ENCODE results near the gene SOCS3.

Gene SOCS3

DNA sequence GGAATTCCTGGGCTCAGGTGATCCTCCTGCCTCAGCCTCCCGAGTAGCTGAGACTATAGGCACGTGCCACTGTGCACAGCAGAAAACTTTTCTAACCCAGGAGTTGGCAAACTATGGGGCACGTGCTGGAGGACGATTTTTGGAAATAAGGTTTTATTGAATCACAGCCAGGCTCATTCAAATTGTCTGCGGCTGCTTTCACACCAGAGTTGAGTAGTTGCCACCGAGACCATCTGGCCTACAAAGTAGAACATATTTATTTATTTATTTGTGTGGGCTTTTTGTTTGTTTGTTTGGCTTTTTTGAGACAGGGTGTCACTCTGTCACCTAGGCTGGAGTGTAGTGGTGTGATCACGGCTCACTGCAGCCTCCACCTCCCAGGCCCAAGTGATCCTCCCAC lies 11.2 kb upstream of the SOCS3 start:
- Histone ChIP-seq H3K27ac (ENCODE audit: low read depth, low read length) (no peak overlapping the region), H3K36me3 (ENCODE audit: control insufficient read depth in 5 of 5, insufficient read depth in 5 of 5, low read length in 5 of 5) (no peaks in the 10 kb centered on the region), H3K9ac (ENCODE audit: low read length in 5 of 5) (no peak overlapping the region), H3K9me3 (ENCODE audit: control insufficient read depth in 5 of 5, low read length in 5 of 5) (no peaks in the 10 kb centered on the region), H3K4me3 (ENCODE audit: low read depth in 1 of 5, low read length in 5 of 5) (no peak overlapping the region), H3K27me3 (ENCODE audit: control insufficient read depth in 5 of 5, insufficient read depth in 4 of 5, low read length in 5 of 5) (peaks cover 0 to 2% (median 2%) of the 10 kb centered on the region in 5 donors), H3K4me1 (ENCODE audit: control insufficient read depth in 5 of 5, insufficient read depth in 5 of 5, low read length in 5 of 5) (peaks cover 4 to 34% (median 11%) of the 10 kb centered on the region in 5 donors)

DNA sequence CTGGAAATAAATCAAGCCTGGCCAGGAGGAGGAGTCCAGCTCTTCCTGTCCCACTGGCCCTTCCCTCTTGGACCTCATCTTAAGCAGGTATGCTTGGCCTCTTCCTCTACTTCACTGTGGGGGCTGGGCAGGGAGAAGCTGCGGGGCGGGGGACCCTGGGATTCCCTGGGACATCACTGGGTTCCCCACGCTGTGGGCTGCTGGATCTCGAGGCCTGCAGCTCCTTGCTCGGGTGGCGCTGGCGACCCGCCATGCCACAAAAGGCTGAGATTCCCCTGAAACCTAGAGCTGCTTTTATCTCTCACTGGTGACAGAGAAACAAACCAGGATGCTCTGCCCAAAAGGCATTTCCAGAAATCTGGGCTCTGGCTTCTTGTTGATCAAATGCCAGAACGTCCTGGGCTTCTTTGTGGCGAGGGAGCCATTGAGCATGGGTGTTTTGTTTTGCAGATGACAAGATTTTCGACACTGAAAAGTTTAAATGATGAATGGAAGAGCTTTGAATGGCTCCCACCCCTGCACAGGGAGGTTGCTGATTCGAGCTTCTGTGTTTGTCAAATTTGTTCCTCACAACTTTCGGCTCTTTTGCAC lies 10.0 kb upstream of the SOCS3 start:
- Histone ChIP-seq H3K4me3 (ENCODE audit: low read depth in 1 of 5, low read length in 5 of 5) (no peak overlapping the region), H3K9ac (ENCODE audit: low read length in 5 of 5) (no peak overlapping the region), H3K27ac (ENCODE audit: low read depth, low read length) (no peak overlapping the region), H3K27me3 (ENCODE audit: control insufficient read depth in 5 of 5, insufficient read depth in 4 of 5, low read length in 5 of 5) (peaks cover 0 to 8% (median 2%) of the 10 kb centered on the region in 5 donors), H3K36me3 (ENCODE audit: control insufficient read depth in 5 of 5, insufficient read depth in 5 of 5, low read length in 5 of 5) (no peaks in the 10 kb centered on the region), H3K4me1 (ENCODE audit: control insufficient read depth in 5 of 5, insufficient read depth in 5 of 5, low read length in 5 of 5) (peaks cover 0 to 31% (median under 1%) of the 10 kb centered on the region in 5 donors), H3K9me3 (ENCODE audit: control insufficient read depth in 5 of 5, low read length in 5 of 5) (no peaks in the 10 kb centered on the region)

DNA sequence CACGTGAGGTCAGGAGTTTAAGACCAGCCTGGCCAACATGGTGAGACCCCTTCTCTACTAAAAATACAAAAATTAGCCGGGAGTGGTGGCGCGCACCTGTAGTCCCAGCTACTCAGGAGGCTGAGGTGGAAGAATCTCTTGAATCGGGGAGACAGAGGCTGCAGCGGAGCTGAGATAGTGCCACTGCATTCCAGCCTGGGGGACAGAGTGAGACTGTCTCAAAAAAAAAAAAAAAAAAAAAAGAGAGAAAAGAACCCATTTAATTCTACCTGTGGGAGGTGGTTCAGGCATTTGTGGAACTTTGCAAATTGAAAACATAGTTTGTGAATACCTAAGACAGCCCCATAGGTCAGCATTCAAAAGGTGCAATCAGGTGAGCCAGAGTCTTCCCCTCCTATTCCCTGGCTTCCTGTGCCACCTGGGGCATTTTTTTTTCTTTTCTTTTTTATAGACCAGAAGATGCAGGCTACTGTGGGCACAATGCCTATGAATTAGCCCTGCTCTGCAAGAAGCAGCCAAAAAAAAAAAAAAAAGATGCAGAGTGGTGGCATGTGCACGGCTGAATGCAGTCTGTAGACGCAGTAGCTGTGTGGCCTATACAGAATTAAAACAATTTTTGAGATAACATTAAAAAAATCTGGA lies 9.1 kb upstream of the SOCS3 start:
- Histone ChIP-seq H3K36me3 (ENCODE audit: control insufficient read depth in 5 of 5, insufficient read depth in 5 of 5, low read length in 5 of 5) (no peaks in the 10 kb centered on the region), H3K27ac (ENCODE audit: low read depth, low read length) (no peak overlapping the region), H3K4me1 (ENCODE audit: control insufficient read depth in 5 of 5, insufficient read depth in 5 of 5, low read length in 5 of 5) (peaks cover 0 to 21% (median 0%) of the 10 kb centered on the region in 5 donors), H3K9ac (ENCODE audit: low read length in 5 of 5) (no peak overlapping the region), H3K27me3 (ENCODE audit: control insufficient read depth in 5 of 5, insufficient read depth in 4 of 5, low read length in 5 of 5) (peaks cover 0 to 8% (median 2%) of the 10 kb centered on the region in 5 donors), H3K9me3 (ENCODE audit: control insufficient read depth in 5 of 5, low read length in 5 of 5) (no peaks in the 10 kb centered on the region), H3K4me3 (ENCODE audit: low read depth in 1 of 5, low read length in 5 of 5) (no peak overlapping the region)

DNA sequence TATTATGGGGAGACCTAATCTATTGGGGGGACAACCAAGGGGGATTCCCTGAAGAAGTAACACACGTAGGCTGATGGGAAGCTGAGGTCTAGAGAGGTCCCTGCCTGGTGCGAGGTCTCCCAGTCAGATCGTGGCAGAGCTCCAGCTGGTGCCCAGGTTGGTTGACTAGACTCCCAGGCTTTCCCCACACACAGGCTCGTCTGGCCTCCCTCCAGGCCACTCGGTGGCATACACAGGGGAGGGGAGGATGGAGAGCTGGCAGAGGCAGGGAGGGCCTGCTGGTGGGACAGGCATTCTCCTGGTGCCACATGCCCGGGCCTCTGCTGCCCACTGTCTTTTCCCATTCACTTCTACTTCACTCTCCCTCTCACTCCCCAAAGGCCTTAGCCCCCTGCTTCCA lies 8.5 kb upstream of the SOCS3 start:
- no peak overlapping the region for H3K27ac ChIP-seq (ENCODE audit: low read depth, low read length)

DNA sequence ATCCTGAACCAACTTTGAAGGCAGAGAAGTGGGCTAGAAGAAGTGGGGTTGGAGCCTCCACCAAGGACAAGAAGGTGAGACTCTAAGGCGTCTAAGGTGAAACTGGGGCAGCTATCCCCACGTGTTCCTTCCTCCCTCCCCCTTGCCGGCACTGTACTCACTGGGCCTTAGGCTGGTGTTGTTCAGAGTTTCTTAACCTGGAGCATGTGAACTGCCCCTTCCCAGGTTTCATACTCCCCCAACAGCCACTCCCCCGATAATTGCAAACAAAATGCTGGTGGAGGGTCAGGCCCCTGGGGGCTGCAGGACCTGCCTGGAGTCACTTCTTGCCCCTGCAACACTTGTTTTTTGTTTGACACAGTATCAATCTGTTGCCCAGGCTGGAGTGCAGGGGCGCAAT lies 7.3 kb upstream of the SOCS3 start:
- no peaks in the 10 kb centered on the region for H3K36me3 ChIP-seq (ENCODE audit: control insufficient read depth in 5 of 5, insufficient read depth in 5 of 5, low read length in 5 of 5)
- peaks cover 0 to 8% (median 2%) of the 10 kb centered on the region in 5 donors for H3K27me3 ChIP-seq (ENCODE audit: control insufficient read depth in 5 of 5, insufficient read depth in 4 of 5, low read length in 5 of 5)
- no peak overlapping the region for H3K27ac ChIP-seq (ENCODE audit: low read depth, low read length)

More for the DNA sequence above, 8.5 kb upstream of the SOCS3 start:
- Histone ChIP-seq H3K9ac (ENCODE audit: low read length in 5 of 5) (no peak overlapping the region), H3K4me1 (ENCODE audit: control insufficient read depth in 5 of 5, insufficient read depth in 5 of 5, low read length in 5 of 5) (peaks cover 0 to 21% (median 0%) of the 10 kb centered on the region in 5 donors), H3K36me3 (ENCODE audit: control insufficient read depth in 5 of 5, insufficient read depth in 5 of 5, low read length in 5 of 5) (no peaks in the 10 kb centered on the region), H3K27me3 (ENCODE audit: control insufficient read depth in 5 of 5, insufficient read depth in 4 of 5, low read length in 5 of 5) (peaks cover 0 to 8% (median 2%) of the 10 kb centered on the region in 5 donors), H3K9me3 (ENCODE audit: control insufficient read depth in 5 of 5, low read length in 5 of 5) (no peaks in the 10 kb centered on the region), H3K4me3 (ENCODE audit: low read depth in 1 of 5, low read length in 5 of 5) (no peak overlapping the region)

DNA sequence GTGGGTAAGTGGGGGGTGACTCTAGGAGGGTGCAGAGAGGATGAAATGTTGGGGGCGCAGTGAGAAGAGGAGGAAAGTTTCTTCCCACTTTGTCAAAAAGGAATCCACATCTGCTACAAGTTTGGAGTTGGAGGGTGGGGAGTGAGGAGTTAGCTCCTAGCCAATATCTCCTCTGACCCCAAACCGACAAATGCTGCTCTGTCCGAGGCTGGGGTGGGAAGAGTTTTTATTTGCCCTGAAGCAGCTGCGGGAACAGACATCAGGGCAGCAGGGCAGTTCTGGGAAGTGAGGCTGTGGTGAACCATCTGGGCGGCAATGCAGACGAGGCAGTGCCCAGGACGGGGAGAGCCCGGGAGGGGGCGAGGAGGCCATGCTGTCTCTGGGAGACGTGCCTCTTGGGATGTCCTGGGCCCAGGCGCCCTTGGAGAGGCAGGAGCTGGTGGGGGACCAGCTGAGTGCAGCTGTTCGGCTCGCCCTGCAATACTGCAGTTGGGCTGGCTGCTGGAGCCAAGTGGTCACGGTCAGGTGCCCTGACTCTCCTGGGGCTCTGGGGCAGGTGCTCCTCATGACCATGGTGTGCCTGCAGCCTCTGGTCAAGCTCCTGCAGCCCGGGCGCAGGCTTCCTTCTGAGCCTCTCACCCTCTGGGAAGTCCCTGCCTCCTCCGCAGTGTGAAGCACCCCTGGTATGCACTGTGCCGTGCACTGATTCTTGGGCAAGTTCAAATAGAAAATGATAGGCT lies 6.4 kb upstream of the SOCS3 start:
- H3K27ac ChIP-seq (ENCODE audit: low read depth, low read length): no peak overlapping the region
- H3K9me3 ChIP-seq (ENCODE audit: control insufficient read depth in 5 of 5, low read length in 5 of 5): no peaks in the 10 kb centered on the region
- H3K36me3 ChIP-seq (ENCODE audit: control insufficient read depth in 5 of 5, insufficient read depth in 5 of 5, low read length in 5 of 5): no peaks in the 10 kb centered on the region
- H3K4me3 ChIP-seq (ENCODE audit: low read depth in 1 of 5, low read length in 5 of 5): no peak overlapping the region
- peaks cover 0 to 17% (median 0%) of the 10 kb centered on the region in 5 donors for H3K4me1 ChIP-seq (ENCODE audit: control insufficient read depth in 5 of 5, insufficient read depth in 5 of 5, low read length in 5 of 5)
- no peak overlapping the region for H3K9ac ChIP-seq (ENCODE audit: low read length in 5 of 5)
- peaks cover 0 to 8% (median 2%) of the 10 kb centered on the region in 5 donors for H3K27me3 ChIP-seq (ENCODE audit: control insufficient read depth in 5 of 5, insufficient read depth in 4 of 5, low read length in 5 of 5)

More for the DNA sequence above, 7.3 kb upstream of the SOCS3 start:
- H3K9ac ChIP-seq (ENCODE audit: low read length in 5 of 5): no peak overlapping the region
- H3K9me3 ChIP-seq (ENCODE audit: control insufficient read depth in 5 of 5, low read length in 5 of 5): no peaks in the 10 kb centered on the region
- H3K4me3 ChIP-seq (ENCODE audit: low read depth in 1 of 5, low read length in 5 of 5): no peak overlapping the region
- H3K4me1 ChIP-seq (ENCODE audit: control insufficient read depth in 5 of 5, insufficient read depth in 5 of 5, low read length in 5 of 5): peaks cover 0 to 15% (median 0%) of the 10 kb centered on the region in 5 donors

DNA sequence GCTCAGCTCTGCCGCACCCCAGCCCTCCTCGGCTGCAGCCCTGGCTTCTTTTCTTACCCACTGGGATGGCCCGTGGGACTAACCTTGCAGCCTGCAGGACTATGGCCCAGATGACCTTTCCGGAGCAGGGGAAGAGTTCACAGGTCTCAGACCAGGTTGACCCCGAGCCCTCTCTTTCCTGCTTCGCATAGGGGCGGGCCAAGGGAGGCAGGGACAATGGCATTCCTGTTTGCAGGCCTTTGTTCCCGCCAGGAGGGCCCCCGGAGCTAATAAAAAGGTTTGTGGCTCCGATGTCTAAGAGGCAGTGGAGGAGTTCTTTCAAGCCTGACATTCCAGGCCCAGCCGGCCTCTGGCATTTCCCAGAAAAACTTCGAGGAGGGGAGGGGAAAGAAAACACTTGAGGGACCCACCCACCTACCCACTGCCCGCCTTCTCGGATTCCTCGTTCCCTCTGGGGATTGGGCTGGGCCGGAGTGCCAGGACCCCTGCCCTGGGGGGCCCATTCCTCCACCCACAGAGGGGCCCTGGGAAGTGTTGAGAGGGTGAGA lies 5.8 kb upstream of the SOCS3 start:
- Histone ChIP-seq H3K4me1 (ENCODE audit: control insufficient read depth in 5 of 5, insufficient read depth in 5 of 5, low read length in 5 of 5) (peaks cover 0 to 20% (median 3%) of the 10 kb centered on the region in 5 donors), H3K9ac (ENCODE audit: low read length in 5 of 5) (no peak overlapping the region), H3K4me3 (ENCODE audit: low read depth in 1 of 5, low read length in 5 of 5) (no peak overlapping the region), H3K9me3 (ENCODE audit: control insufficient read depth in 5 of 5, low read length in 5 of 5) (no peaks in the 10 kb centered on the region), H3K27ac (ENCODE audit: low read depth, low read length) (no peak overlapping the region), H3K36me3 (ENCODE audit: control insufficient read depth in 5 of 5, insufficient read depth in 5 of 5, low read length in 5 of 5) (no peaks in the 10 kb centered on the region), H3K27me3 (ENCODE audit: control insufficient read depth in 5 of 5, insufficient read depth in 4 of 5, low read length in 5 of 5) (peaks cover 0 to 8% (median 2%) of the 10 kb centered on the region in 5 donors)

DNA sequence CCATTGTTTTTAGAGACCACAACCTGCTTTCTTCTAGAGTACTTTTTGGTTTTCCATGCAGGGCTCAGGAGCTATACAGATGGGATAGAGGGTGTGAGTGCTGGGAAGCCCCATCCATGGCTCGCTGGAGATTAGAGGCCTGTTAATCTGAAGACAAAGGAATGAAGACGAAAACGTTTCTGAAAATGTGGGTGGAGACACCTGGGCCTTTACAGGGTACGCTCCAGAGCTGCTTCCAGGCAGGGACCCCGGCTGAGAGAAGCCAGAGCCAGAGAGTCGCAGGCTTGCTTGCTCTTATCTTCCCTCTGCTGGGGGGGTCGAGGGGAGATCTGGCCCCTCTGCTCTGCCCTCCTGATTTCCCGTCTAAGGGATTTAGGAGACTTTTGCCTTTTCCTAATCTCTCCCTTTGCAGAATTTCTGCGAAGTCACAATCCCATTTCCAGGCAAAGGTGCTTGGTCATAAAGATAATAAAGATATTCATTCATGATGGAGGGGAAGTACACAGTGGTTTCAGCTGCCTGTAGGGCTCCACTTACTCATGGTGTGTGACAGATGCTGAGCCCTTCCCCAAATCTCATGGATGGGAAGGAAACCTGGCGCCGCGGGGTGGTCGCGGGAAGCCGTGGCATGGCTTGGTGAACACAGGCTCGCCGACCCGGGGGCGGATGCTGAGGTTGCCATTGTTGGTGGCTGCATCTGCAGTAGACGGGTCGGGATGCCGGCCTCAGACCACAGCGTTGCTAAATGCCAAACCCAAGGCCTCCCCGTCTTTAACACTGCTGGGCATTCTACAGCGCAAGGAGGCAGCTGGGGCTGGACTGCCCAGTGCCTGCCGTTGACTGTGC lies 4.8 kb upstream of the SOCS3 start:
- Histone ChIP-seq H3K36me3 (ENCODE audit: control insufficient read depth in 5 of 5, insufficient read depth in 5 of 5, low read length in 5 of 5) (no peaks in the 10 kb centered on the region), H3K9me3 (ENCODE audit: control insufficient read depth in 5 of 5, low read length in 5 of 5) (no peaks in the 10 kb centered on the region), H3K4me3 (ENCODE audit: low read depth in 1 of 5, low read length in 5 of 5) (no peak overlapping the region), H3K9ac (ENCODE audit: low read length in 5 of 5) (no peak overlapping the region), H3K27me3 (ENCODE audit: control insufficient read depth in 5 of 5, insufficient read depth in 4 of 5, low read length in 5 of 5) (peaks cover 0 to 8% (median 2%) of the 10 kb centered on the region in 5 donors), H3K4me1 (ENCODE audit: control insufficient read depth in 5 of 5, insufficient read depth in 5 of 5, low read length in 5 of 5) (peaks cover 0 to 22% (median 7%) of the 10 kb centered on the region in 5 donors), H3K27ac (ENCODE audit: low read depth, low read length) (no peak overlapping the region)

DNA sequence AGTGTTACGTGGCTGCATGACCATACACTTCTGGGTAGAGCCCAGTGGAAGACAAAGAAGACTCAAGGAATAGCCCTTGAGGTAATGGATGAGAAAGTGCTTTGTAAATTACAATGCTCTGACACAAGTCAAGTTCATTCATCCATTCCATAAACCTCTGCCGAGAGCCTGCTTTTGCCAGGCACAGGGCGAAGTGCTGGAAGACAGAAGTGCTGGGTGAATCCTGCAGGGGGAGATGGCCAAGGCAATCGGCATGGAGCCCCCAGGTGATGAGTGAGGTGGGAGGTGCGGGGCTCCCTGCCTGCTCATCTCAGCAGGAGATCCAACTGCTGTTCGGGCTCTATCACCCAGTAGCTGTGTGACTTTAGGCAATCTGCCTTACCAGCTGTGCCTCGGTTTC lies 2.8 kb upstream of the SOCS3 start:
- Histone ChIP-seq H3K4me3 (ENCODE audit: low read depth in 1 of 5, low read length in 5 of 5) (no peak overlapping the region), H3K9ac (ENCODE audit: low read length in 5 of 5) (no peak overlapping the region), H3K27ac (ENCODE audit: low read depth, low read length) (no peak overlapping the region), H3K27me3 (ENCODE audit: control insufficient read depth in 5 of 5, insufficient read depth in 4 of 5, low read length in 5 of 5) (peaks cover 0 to 8% (median 2%) of the 10 kb centered on the region in 5 donors), H3K36me3 (ENCODE audit: control insufficient read depth in 5 of 5, insufficient read depth in 5 of 5, low read length in 5 of 5) (peaks cover 0 to 18% (median 12%) of the 10 kb centered on the region in 5 donors), H3K4me1 (ENCODE audit: control insufficient read depth in 5 of 5, insufficient read depth in 5 of 5, low read length in 5 of 5) (peaks cover 0 to 29% (median 20%) of the 10 kb centered on the region in 5 donors), H3K9me3 (ENCODE audit: control insufficient read depth in 5 of 5, low read length in 5 of 5) (no peaks in the 10 kb centered on the region)

All from subcutaneous abdominal adipose tissue (tissue), 5 donors.